HL-60 (cell line): Measurements from ENCODE around the gene TRAIP.

Source experiments
- GABPA ChIP-seq: IDR thresholded peaks from 2 replicates; pipeline ENCODE4 v1.6.1; 2012; ENCODE audit warnings: low read depth
- POLR2AphosphoS5 ChIP-seq: IDR thresholded peaks from 2 replicates; pipeline ENCODE4 v1.6.1; 2012; ENCODE audit warnings: low read depth
- TF ChIP-seq, protein P1 (sequence below): IDR thresholded peaks from 2 replicates; pipeline ENCODE4 v1.6.1; 2012; ENCODE audit warnings: low read depth; ENCODE audit not compliant: insufficient replicate concordance
- TF ChIP-seq, protein P2 (sequence below): IDR thresholded peaks from one replicate; pipeline ENCODE4 v1.5.1; 2011; ENCODE audit warnings: low read length, control low read depth, inconsistent platforms; ENCODE audit not compliant: insufficient read depth

DNA sequence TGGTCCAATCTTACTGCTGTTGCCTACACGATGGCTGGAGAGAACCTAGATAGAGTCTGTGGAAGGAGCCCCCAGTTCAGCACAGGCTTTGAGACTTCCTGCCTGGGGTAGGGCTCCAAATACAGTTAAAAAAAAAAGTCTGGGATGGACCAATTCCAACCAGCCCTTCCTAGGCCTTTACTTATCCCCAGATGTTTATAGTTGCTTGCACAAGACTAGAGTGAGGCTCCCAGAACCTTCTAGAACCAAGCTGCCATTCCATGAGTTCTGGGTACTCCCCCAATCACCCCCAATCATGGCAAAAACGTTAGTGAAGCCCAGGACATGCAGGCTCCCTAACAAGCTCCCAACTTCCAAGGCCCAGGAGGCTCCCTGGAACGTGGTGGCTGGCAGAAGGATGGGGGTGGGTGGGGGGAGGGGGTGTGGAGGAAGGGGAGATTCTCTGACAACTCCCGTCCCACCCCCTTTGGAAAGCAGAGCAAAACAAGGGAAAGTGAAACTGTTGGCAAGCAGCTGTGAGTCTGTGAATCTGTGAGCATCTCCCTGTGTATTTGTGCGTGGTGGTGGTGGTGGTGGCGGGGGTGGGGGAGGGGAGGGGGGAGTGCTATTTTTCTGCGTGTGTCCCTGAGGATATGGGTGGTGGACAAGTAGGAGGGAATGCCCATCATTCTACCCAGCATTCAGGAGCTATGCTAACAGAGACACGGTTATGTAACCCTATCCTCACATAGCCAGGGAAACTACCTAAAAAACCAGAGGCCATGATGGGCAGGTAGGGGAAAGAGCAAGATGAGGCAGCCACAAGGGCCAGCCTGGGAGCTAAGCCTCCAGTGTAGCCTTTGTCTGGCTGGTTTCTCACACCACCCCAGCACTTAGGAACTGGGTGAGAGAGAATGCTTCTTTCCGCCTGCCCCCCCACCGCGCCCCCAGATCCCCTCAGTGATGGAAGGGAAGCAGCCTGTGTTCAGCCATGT is 45.3 kb upstream of the TRAIP start:
- TF ChIP-seq, protein P1, sequence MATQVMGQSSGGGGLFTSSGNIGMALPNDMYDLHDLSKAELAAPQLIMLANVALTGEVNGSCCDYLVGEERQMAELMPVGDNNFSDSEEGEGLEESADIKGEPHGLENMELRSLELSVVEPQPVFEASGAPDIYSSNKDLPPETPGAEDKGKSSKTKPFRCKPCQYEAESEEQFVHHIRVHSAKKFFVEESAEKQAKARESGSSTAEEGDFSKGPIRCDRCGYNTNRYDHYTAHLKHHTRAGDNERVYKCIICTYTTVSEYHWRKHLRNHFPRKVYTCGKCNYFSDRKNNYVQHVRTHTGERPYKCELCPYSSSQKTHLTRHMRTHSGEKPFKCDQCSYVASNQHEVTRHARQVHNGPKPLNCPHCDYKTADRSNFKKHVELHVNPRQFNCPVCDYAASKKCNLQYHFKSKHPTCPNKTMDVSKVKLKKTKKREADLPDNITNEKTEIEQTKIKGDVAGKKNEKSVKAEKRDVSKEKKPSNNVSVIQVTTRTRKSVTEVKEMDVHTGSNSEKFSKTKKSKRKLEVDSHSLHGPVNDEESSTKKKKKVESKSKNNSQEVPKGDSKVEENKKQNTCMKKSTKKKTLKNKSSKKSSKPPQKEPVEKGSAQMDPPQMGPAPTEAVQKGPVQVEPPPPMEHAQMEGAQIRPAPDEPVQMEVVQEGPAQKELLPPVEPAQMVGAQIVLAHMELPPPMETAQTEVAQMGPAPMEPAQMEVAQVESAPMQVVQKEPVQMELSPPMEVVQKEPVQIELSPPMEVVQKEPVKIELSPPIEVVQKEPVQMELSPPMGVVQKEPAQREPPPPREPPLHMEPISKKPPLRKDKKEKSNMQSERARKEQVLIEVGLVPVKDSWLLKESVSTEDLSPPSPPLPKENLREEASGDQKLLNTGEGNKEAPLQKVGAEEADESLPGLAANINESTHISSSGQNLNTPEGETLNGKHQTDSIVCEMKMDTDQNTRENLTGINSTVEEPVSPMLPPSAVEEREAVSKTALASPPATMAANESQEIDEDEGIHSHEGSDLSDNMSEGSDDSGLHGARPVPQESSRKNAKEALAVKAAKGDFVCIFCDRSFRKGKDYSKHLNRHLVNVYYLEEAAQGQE = no peak
- TF ChIP-seq, protein P2, sequence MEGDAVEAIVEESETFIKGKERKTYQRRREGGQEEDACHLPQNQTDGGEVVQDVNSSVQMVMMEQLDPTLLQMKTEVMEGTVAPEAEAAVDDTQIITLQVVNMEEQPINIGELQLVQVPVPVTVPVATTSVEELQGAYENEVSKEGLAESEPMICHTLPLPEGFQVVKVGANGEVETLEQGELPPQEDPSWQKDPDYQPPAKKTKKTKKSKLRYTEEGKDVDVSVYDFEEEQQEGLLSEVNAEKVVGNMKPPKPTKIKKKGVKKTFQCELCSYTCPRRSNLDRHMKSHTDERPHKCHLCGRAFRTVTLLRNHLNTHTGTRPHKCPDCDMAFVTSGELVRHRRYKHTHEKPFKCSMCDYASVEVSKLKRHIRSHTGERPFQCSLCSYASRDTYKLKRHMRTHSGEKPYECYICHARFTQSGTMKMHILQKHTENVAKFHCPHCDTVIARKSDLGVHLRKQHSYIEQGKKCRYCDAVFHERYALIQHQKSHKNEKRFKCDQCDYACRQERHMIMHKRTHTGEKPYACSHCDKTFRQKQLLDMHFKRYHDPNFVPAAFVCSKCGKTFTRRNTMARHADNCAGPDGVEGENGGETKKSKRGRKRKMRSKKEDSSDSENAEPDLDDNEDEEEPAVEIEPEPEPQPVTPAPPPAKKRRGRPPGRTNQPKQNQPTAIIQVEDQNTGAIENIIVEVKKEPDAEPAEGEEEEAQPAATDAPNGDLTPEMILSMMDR = no peak
- TF ChIP-seq GABPA (no peak), POLR2AphosphoS5 (no peak)
